Measurements from ENCODE around the gene GLUD1.

GLUD1 gene

DNA sequence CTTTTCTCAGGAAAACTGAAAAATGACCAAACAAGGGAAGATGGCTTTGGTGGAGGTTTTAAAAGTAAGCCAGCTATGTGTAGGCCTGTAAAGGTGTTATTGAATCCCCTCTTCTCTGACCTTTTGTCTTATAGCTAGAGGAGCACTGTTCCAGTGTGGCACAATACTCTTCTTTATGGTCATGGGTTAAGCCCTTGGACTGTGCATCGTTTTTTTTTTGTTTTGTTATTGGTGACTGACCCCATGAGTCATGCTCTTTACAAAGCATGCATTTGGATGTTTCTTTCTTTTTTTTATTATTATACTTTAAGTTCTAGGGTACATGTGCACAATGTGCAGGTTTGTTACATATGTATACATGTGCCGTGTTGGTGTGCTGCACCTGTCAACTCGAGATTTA, 94.2 kb downstream of the GLUD1 start:
- ATAC-seq, result no peak
- TF ChIP-seq ZFP30 (CRISPR knock-in tag; IDR thresholded peaks at IDR 0.05) (no peak), ISL1 (CRISPR knock-in tag; IDR thresholded peaks at IDR 0.05) (no peak), OSR1 (CRISPR knock-in tag; IDR thresholded peaks at IDR 0.05) (no peak), GLIS3 (CRISPR knock-in tag; IDR thresholded peaks at IDR 0.05) (no peak), CREB5 (CRISPR knock-in tag; IDR thresholded peaks at IDR 0.05; ENCODE audit: low read depth) (no peak), TCF4 (CRISPR knock-in tag; IDR thresholded peaks at IDR 0.05; ENCODE audit: borderline replicate concordance) (no peak), ZFP3 (CRISPR knock-in tag; IDR thresholded peaks at IDR 0.05) (no peak), ARNTL (CRISPR knock-in tag; IDR thresholded peaks at IDR 0.05; ENCODE audit: borderline replicate concordance, low read depth) (no peak), ZNF8 (CRISPR knock-in tag; IDR thresholded peaks at IDR 0.05) (no peak), ZNF565 (CRISPR knock-in tag; conservative IDR thresholded peaks at IDR 0.05; ENCODE audit: low read depth) (no peak), ZNF70 (CRISPR knock-in tag; IDR thresholded peaks at IDR 0.05) (no peak), TSHZ2 (CRISPR knock-in tag; IDR thresholded peaks at IDR 0.05) (no peak), PPARA (CRISPR knock-in tag; IDR thresholded peaks at IDR 0.05; ENCODE audit: borderline replicate concordance) (no peak), SNAI2 (CRISPR knock-in tag; IDR thresholded peaks at IDR 0.05) (no peak), ESRRG (CRISPR knock-in tag; IDR thresholded peaks at IDR 0.05) (no peak), ZC3H10 (CRISPR knock-in tag; IDR thresholded peaks at IDR 0.05) (no peak), POU6F1 (CRISPR knock-in tag; IDR thresholded peaks at IDR 0.05; ENCODE audit: borderline replicate concordance, low read depth) (no peak), RARB (CRISPR knock-in tag; IDR thresholded peaks at IDR 0.05) (no peak), TOX (CRISPR knock-in tag; IDR thresholded peaks at IDR 0.05; ENCODE audit: borderline replicate concordance) (no peak)

All from SK-N-SH treated with all-trans-retinoic acid at 6 μM for 48 hours (cell line).